HG03108 (cell line): ENCODE measurements around the gene ASCC1.

Experiments used
- ATAC-seq: cut with Tn5 transposase; IDR thresholded peaks from one replicate; pipeline ENCODE4 v1.9.1; 2021; ENCODE audit warnings: moderate library complexity; ENCODE audit not compliant: unreplicated experiment

The ASCC1 gene

GRCh38 chr10:72105098-72105475 is 111.0 kb downstream of the ASCC1 start:
- ATAC-seq: no peak

- ATAC-seq: no peak
Observed at GRCh38 chr10:72104472-72105097, 111.5 kb downstream of the ASCC1 start.

GRCh38 chr10:72099600-72099921 is 116.5 kb downstream of the ASCC1 start:
- ATAC-seq: no peak

GRCh38 chr10:72098836-72099599 is 117.1 kb downstream of the ASCC1 start:
- ATAC-seq: no peak

GRCh38 chr10:72098301-72098835 is 117.7 kb downstream of the ASCC1 start:
- no peak for ATAC-seq

- ATAC-seq: no peak
Observed at GRCh38 chr10:72097448-72098300, 118.4 kb downstream of the ASCC1 start.

GRCh38 chr10:72096115-72097000 is 119.7 kb downstream of the ASCC1 start:
- no peak for ATAC-seq

GRCh38 chr10:72095195-72095594 is 120.9 kb downstream of the ASCC1 start:
- ATAC-seq: no peak

- ATAC-seq: no peak
Observed at GRCh38 chr10:72094574-72094973, 121.5 kb downstream of the ASCC1 start.

- no peak for ATAC-seq
Observed at GRCh38 chr10:72093450-72093849, 122.6 kb downstream of the ASCC1 start.

GRCh38 chr10:72092987-72093386 is 123.1 kb downstream of the ASCC1 start:
- ATAC-seq: no peak

- ATAC-seq: no peak
Observed at GRCh38 chr10:72092171-72092924, 123.7 kb downstream of the ASCC1 start.

- ATAC-seq: no peak
Observed at GRCh38 chr10:72090326-72090725, 125.8 kb downstream of the ASCC1 start.

- no peak for ATAC-seq
Observed at GRCh38 chr10:72089618-72090017, 126.5 kb downstream of the ASCC1 start.

GRCh38 chr10:72088889-72089575 is 127.0 kb downstream of the ASCC1 start:
- ATAC-seq: no peak

GRCh38 chr10:72087969-72088888 is 127.8 kb downstream of the ASCC1 start, which contains the start of gene SPOCK2:
SPOCK2 (minus strand) TSS chr10:72088551; CDS start chr10:72088328, 223 bp downstream.
- ATAC-seq: no peak

GRCh38 chr10:72087392-72087968 is 128.6 kb downstream of the ASCC1 start:
- no peak for ATAC-seq
